NT2/D1 (cell line): ENCODE results near the gene HS2ST1.
"Not testable (repeated sequence)": the region's sequence is repeated elsewhere in the genome, so short reads cannot be mapped to it uniquely, and the experiment has no call there.

Source experiments
- DNase-seq: peaks from one replicate; pipeline ENCODE4 v3.0.0-alpha.2; 2011; ENCODE audit warnings: low read depth, low spot score
- H3K27me3 ChIP-seq: 2 replicates; pipeline ENCODE4 v1.6.0; 2011; ENCODE audit warnings: mild to moderate bottlenecking; ENCODE audit not compliant: insufficient read length, insufficient read depth
- H3K36me3 ChIP-seq: 2 replicates; pipeline ENCODE4 v1.6.1; 2011; ENCODE audit warnings: mild to moderate bottlenecking, low read length, mixed read lengths; ENCODE audit not compliant: insufficient read depth, insufficient read length
- H3K4me1 ChIP-seq: 2 replicates; pipeline ENCODE4 v1.5.1; 2011; ENCODE audit not compliant: insufficient read depth, insufficient read length
- H3K4me3 ChIP-seq: 2 replicates; pipeline ENCODE4 v1.5.1; 2011; ENCODE audit warnings: low read depth; ENCODE audit not compliant: insufficient read length
- H3K9ac ChIP-seq: 2 replicates; pipeline ENCODE4 v1.6.0; 2011; ENCODE audit warnings: low read depth; ENCODE audit not compliant: insufficient read length
- H3K9me3 ChIP-seq: 2 replicates; pipeline ENCODE4 v1.5.1; 2011; ENCODE audit warnings: mild to moderate bottlenecking, low read length; ENCODE audit not compliant: insufficient read depth
- SUZ12 ChIP-seq: IDR thresholded peaks from 2 replicates; pipeline ENCODE4 v1.6.1; 2011; ENCODE audit not compliant: insufficient read length, insufficient read depth; ENCODE audit errors: extremely low read depth
- YY1 ChIP-seq: IDR thresholded peaks from 2 replicates; pipeline ENCODE4 v1.6.1; 2011; ENCODE audit not compliant: insufficient read length, insufficient read depth
- ZNF274 ChIP-seq: IDR thresholded peaks from 2 replicates; pipeline ENCODE4 v1.6.1; 2011; ENCODE audit warnings: mild to moderate bottlenecking, low read depth, low read length

HS2ST1 gene

GRCh38 chr1:86997538-86997937 lies 83.1 kb downstream of the HS2ST1 start:
- no peak for TF ChIP-seq ZNF274
- no peak for TF ChIP-seq SUZ12
- no peak for TF ChIP-seq YY1
- no peaks in the 10 kb centered on the region for H3K27me3 ChIP-seq
- no peaks in the 10 kb centered on the region for H3K4me1 ChIP-seq
- H3K36me3 ChIP-seq = no peaks in the 10 kb centered on the region
- DNase-seq = no peak
- no peak overlapping the region for H3K9ac ChIP-seq
- no peak overlapping the region for H3K4me3 ChIP-seq
- no peaks in the 10 kb centered on the region for H3K9me3 ChIP-seq

GRCh38 chr1:86998280-86998679 lies 83.8 kb downstream of the HS2ST1 start:
- DNase-seq = no peak
- TF ChIP-seq YY1 = no peak
- TF ChIP-seq SUZ12 = no peak
- no peak for TF ChIP-seq ZNF274
- no peaks in the 10 kb centered on the region for H3K27me3 ChIP-seq

GRCh38 chr1:86998727-86999126 lies 84.3 kb downstream of the HS2ST1 start:
- DNase-seq = no peak
- Histone ChIP-seq H3K36me3 (no peaks in the 10 kb centered on the region), H3K9ac (no peak overlapping the region), H3K4me3 (no peak overlapping the region), H3K4me1 (no peaks in the 10 kb centered on the region), H3K9me3 (no peaks in the 10 kb centered on the region), H3K27me3 (no peaks in the 10 kb centered on the region)
- TF ChIP-seq SUZ12 (no peak), ZNF274 (no peak), YY1 (no peak)

More at GRCh38 chr1:86998280-86998679, 83.8 kb downstream of the HS2ST1 start:
- H3K9me3 ChIP-seq = no peaks in the 10 kb centered on the region
- H3K4me1 ChIP-seq = no peaks in the 10 kb centered on the region
- H3K9ac ChIP-seq = no peak overlapping the region
- H3K4me3 ChIP-seq = no peak overlapping the region
- no peaks in the 10 kb centered on the region for H3K36me3 ChIP-seq

- H3K36me3 ChIP-seq = no peaks in the 10 kb centered on the region
- no peaks in the 10 kb centered on the region for H3K9me3 ChIP-seq
- H3K4me1 ChIP-seq = no peaks in the 10 kb centered on the region
- no peak overlapping the region for H3K9ac ChIP-seq
- H3K27me3 ChIP-seq = no peaks in the 10 kb centered on the region
- H3K4me3 ChIP-seq = no peak overlapping the region
- no peak for DNase-seq
- no peak for TF ChIP-seq YY1
- no peak for TF ChIP-seq SUZ12
- TF ChIP-seq ZNF274 = no peak
These were observed 86.0 kb downstream of the HS2ST1 start for GRCh38 chr1:87000460-87000859.

DNA sequence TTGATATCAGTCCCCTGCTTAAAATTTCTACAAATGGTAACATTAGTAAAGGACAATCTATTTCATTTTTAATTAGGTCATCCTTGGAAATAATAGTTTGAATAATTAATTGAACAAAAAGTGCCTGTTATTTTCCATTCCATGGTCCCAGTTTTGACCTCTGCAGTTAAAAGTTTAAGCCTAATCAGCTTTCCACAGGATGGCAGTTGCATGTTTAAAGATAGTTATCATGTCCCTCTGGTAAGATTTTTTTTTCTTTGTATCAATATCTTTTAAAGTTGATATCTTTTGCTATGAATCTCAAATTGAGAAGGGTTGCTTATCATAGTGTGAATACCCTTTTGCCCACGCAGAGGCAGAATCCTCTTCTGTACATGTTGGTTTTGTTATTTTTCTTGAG lies 90.4 kb downstream of the HS2ST1 start:
- H3K4me3 ChIP-seq = no peak overlapping the region
- no peaks in the 10 kb centered on the region for H3K4me1 ChIP-seq
- no peak for TF ChIP-seq YY1
- no peak for TF ChIP-seq ZNF274
- TF ChIP-seq SUZ12 = no peak
- H3K9ac ChIP-seq = no peak overlapping the region
- no peaks in the 10 kb centered on the region for H3K36me3 ChIP-seq
- DNase-seq = no peak
- no peaks in the 10 kb centered on the region for H3K27me3 ChIP-seq
- H3K9me3 ChIP-seq = no peaks in the 10 kb centered on the region

GRCh38 chr1:87007323-87007722 lies 92.9 kb downstream of the HS2ST1 start:
- Histone ChIP-seq H3K9me3 (peaks cover 13% of the 10 kb centered on the region), H3K27me3 (no peaks in the 10 kb centered on the region), H3K9ac (no peak overlapping the region), H3K4me1 (no peaks in the 10 kb centered on the region), H3K4me3 (no peak overlapping the region), H3K36me3 (no peaks in the 10 kb centered on the region)
- DNase-seq = no peak
- TF ChIP-seq ZNF274 = no peak

GRCh38 chr1:87013385-87013784 lies 99.0 kb downstream of the HS2ST1 start:
- H3K9me3 ChIP-seq = peaks cover 37% of the 10 kb centered on the region
- not testable (repeated sequence) for H3K27me3 ChIP-seq, H3K9ac ChIP-seq, H3K4me1 ChIP-seq, H3K4me3 ChIP-seq, H3K36me3 ChIP-seq, DNase-seq

DNA sequence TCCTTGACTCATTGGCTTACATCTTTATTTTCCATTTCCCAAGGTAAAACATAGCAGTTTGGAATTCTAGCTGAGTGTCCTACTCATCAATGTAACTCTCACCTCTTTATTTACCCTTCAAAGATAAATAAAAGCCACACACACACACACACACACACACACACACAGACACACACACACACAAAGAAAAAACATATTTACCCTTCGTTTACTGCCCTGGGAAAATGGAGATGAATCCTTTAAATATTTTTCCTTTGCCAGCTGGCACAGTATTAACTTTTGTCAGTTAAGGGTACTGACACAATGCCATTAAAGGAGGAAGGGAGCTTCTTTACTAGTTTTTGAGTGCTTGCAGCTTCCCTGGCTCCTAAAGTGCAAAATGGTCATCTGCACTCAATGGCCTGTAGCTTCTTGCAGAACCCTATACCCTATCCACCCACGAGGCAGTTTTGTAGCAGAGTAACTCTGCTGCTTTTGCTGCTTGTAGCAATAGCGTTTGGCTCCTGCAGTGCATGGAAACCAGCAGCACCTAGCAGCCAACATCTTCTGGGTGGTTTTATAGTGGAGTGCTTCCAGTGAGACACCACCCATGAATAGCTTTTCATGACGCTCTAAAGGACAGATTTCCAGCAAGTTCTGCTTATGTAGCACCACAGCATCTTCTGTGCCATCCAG lies 103.7 kb downstream of the HS2ST1 start:
- Histone ChIP-seq H3K9me3 (peaks cover 16% of the 10 kb centered on the region), H3K4me1 (no peaks in the 10 kb centered on the region), H3K27me3 (no peaks in the 10 kb centered on the region), H3K36me3 (no peaks in the 10 kb centered on the region), H3K4me3 (no peak overlapping the region), H3K9ac (no peak overlapping the region)
- no peak for DNase-seq
- TF ChIP-seq ZNF274 (no peak), YY1 (no peak), SUZ12 (no peak)
